PFSK-1 (cell line): ENCODE measurements around the gene CAMK4.

Source experiments
- FOXP2 ChIP-seq: optimal IDR thresholded peaks from 2 replicates; pipeline ENCODE3; 2011; ENCODE audit warnings: borderline replicate concordance, control low read depth, inconsistent platforms; ENCODE audit not compliant: insufficient read depth; ENCODE audit errors: extremely low read length, extremely low read depth
- POLR2AphosphoS5 ChIP-seq: IDR thresholded peaks from 2 replicates; pipeline ENCODE4 v1.6.1; 2012; ENCODE audit warnings: low read depth, mild to moderate bottlenecking, control low read depth, low read length, moderate library complexity
- REST ChIP-seq, 2 experiments: IDR thresholded peaks; 2 replicates each; pipeline versions ENCODE4 v1.6.1 to v1.8.0; 2011 to 2012; ENCODE audit warnings: low read depth in 2 of 2, low read length in 2 of 2, control low read depth in 1 of 2, inconsistent platforms in 1 of 2, mild to moderate bottlenecking in 1 of 2, moderate library complexity in 1 of 2; ENCODE audit not compliant: insufficient read depth in 1 of 2
- SIN3A ChIP-seq: IDR thresholded peaks from 2 replicates; pipeline ENCODE4 v1.6.1; 2012; ENCODE audit warnings: mild to moderate bottlenecking, low read length, moderate library complexity, borderline replicate concordance; ENCODE audit not compliant: insufficient read depth
- TAF1 ChIP-seq: IDR thresholded peaks from 2 replicates; pipeline ENCODE4 v1.6.1; 2012; ENCODE audit warnings: low read length, control low read depth, borderline replicate concordance; ENCODE audit not compliant: insufficient read depth

The CAMK4 gene

DNA sequence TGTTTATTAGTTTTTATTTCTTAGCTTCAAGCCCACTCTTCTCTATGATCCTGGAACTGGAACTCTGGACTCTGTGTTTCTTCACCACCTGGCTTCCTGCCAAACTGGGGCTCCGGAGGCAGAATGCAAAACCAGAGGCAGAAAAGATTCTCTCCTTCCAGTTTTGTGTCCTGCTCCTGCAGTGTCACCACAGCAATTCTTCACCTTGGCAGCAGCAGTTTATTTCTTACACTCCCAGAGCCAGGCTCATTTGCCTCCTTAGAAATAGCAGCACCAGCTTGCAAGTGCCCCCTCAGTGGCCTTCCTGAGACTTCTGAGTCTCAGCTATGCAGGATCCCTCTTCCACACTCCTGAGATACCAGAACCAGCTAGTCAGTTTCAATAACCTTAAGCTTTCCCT lies 26.7 kb upstream of the CAMK4 start:
- TF ChIP-seq FOXP2 (no peak), REST (IDR thresholded peaks at IDR 0.05; ENCODE audit: insufficient read depth in 1 of 2, low read depth in 2 of 2, low read length in 2 of 2) (no peak), TAF1 (no peak), POLR2AphosphoS5 (no peak), SIN3A (no peak)

- no peak for TF ChIP-seq TAF1
- TF ChIP-seq POLR2AphosphoS5: no peak
- no peak for TF ChIP-seq REST (IDR thresholded peaks at IDR 0.05; ENCODE audit: insufficient read depth in 1 of 2, low read depth in 2 of 2, low read length in 2 of 2)
- no peak for TF ChIP-seq FOXP2
- no peak for TF ChIP-seq SIN3A
Measured at GRCh38 chr5:111198281-111198966, 25.8 kb upstream of the CAMK4 start.

DNA sequence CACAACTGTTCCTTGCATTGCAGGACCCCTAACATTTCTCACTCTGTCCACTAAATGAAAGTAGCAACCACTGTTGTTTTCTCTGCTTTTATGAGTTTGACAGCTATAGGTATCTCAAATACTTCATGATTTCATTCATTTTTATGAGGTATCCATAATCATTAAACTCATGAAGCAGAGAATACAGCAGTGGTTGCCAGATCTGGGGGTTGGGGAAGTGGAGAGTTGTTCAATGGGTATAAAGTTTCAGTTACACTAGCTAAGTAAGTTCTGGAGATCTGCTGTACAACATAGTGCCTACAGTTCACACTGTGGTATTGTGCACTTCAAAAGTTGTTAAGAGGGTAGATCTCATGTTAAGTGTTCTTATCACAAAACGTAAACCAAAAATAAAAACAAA lies 23.4 kb upstream of the CAMK4 start:
- TF ChIP-seq POLR2AphosphoS5 (no peak), SIN3A (no peak), TAF1 (no peak), REST (IDR thresholded peaks at IDR 0.05; ENCODE audit: insufficient read depth in 1 of 2, low read depth in 2 of 2, low read length in 2 of 2) (no peak), FOXP2 (no peak)

DNA sequence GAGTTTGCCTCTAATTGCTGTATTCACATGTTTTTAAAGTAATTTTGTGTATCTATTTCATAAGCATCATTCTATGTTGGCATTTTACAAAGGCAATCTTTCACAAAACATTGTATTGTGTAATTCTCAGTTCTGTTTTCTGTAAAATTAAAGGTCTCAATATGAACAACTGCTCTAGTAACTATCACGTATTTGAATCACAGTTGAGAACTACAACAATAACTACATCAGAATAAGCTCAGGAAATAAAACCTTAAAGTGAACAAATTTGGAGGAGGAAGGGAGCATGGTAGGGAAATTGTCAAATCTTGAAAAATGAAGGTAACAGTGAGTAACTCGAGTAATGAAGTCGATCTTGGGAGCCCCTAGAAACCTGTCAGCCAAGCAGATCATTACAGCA lies 22.5 kb upstream of the CAMK4 start:
- no peak for TF ChIP-seq REST (IDR thresholded peaks at IDR 0.05; ENCODE audit: insufficient read depth in 1 of 2, low read depth in 2 of 2, low read length in 2 of 2)
- TF ChIP-seq TAF1: no peak
- TF ChIP-seq SIN3A: no peak
- TF ChIP-seq POLR2AphosphoS5: no peak
- TF ChIP-seq FOXP2: no peak

DNA sequence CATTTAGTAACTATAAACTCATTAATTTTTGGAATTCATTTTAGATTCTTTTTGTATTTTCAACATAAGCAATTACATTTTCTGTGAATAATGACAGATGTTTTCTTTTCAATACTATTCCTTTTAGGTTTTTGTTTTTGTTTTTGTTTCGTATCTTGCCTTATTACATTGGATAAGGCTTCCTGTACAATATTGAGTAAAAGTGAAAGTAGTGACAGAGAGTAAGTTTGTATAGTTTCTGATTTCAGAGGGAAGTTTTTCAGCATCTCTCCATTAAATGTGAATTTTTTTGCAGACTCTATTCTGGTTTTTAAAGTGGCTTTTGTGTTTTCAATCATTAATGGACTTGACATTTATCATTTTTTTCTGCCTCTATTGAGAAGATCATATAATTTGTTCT lies 12.8 kb upstream of the CAMK4 start:
- no peak for TF ChIP-seq TAF1
- no peak for TF ChIP-seq SIN3A
- no peak for TF ChIP-seq POLR2AphosphoS5
- TF ChIP-seq FOXP2: no peak
- no peak for TF ChIP-seq REST (IDR thresholded peaks at IDR 0.05; ENCODE audit: insufficient read depth in 1 of 2, low read depth in 2 of 2, low read length in 2 of 2)
